Progenitor cell of endocrine pancreas (in vitro differentiated cells): Measurements from ENCODE around the gene BTRC. TPM values are rescaled to one million over a fixed set of nuclear protein-coding genes. Genes with fewer than 3 reads are reported as not detected.

Experiments used
- DNase-seq: peaks from one replicate; pipeline ENCODE4 v3.0.0; 2021; ENCODE audit warnings: low spot score; ENCODE audit not compliant: unreplicated experiment
- H3K27ac Mint-ChIP-seq: 2 replicates; pipeline ENCODE4 v1.8.0; 2021; ENCODE audit warnings: mild to moderate bottlenecking, moderate library complexity, mixed read lengths
- H3K27me3 Mint-ChIP-seq: 2 replicates; pipeline ENCODE4 v1.8.0; 2021; ENCODE audit warnings: mixed read lengths
- H3K36me3 Mint-ChIP-seq: 2 replicates; pipeline ENCODE4 v1.8.0; 2022; ENCODE audit warnings: mixed read lengths; ENCODE audit not compliant: insufficient read depth
- H3K4me1 Mint-ChIP-seq: 2 replicates; pipeline ENCODE4 v1.8.0; 2021; ENCODE audit warnings: low read depth, mixed read lengths
- H3K4me3 Mint-ChIP-seq: 2 replicates; pipeline ENCODE4 v1.8.0; 2021; ENCODE audit warnings: low read depth, mild to moderate bottlenecking, moderate library complexity, mixed read lengths
- H3K9me3 Mint-ChIP-seq: 2 replicates; pipeline ENCODE4 v1.8.0; 2021; ENCODE audit warnings: low read depth, mixed read lengths
- CTCF ChIP-seq: fragments of 200-600 bp; sonication (generic); IDR thresholded peaks from one replicate; pipeline ENCODE4 v1.5.0; 2021; ENCODE audit warnings: antibody characterized with exemption, mild to moderate bottlenecking; ENCODE audit not compliant: unreplicated experiment
- total RNA-seq: library from RNA; stranded (reverse); gene quantifications from 2 replicates; pipeline ENCODE4 v1.2.1, GENCODE V29; 2021

BTRC gene
- total RNA-seq, 1 donor from 2014 or later: 46.5 TPM

- H3K4me1 Mint-ChIP-seq: peaks cover 6% of the 10 kb centered on the region
- no peaks in the 10 kb centered on the region for H3K36me3 Mint-ChIP-seq
- no peak for DNase-seq
- no peak overlapping the region for H3K4me3 Mint-ChIP-seq
- H3K27ac Mint-ChIP-seq: no peak overlapping the region
- no peak for TF ChIP-seq CTCF
- H3K27me3 Mint-ChIP-seq: no peaks in the 10 kb centered on the region
- no peaks in the 10 kb centered on the region for H3K9me3 Mint-ChIP-seq
Observed at GRCh38 chr10:101458869-101459268, 104.9 kb downstream of the BTRC start.

- Mint-ChIP-seq H3K27ac (no peak overlapping the region), H3K27me3 (no peaks in the 10 kb centered on the region), H3K4me1 (peaks cover 38% of the 10 kb centered on the region), H3K4me3 (no peak overlapping the region), H3K36me3 (no peaks in the 10 kb centered on the region), H3K9me3 (no peaks in the 10 kb centered on the region)
- no peak for TF ChIP-seq CTCF
- DNase-seq: no peak
Observed at GRCh38 chr10:101464082-101464481, 110.1 kb downstream of the BTRC start.

GRCh38 chr10:101464599-101464998 is 110.6 kb downstream of the BTRC start:
- no peak for DNase-seq
- Mint-ChIP-seq H3K36me3 (no peaks in the 10 kb centered on the region), H3K27me3 (no peaks in the 10 kb centered on the region), H3K4me1 (peaks cover 37% of the 10 kb centered on the region), H3K9me3 (no peaks in the 10 kb centered on the region), H3K27ac (no peak overlapping the region), H3K4me3 (no peak overlapping the region)
- TF ChIP-seq CTCF: no peak

- Mint-ChIP-seq H3K9me3 (no peaks in the 10 kb centered on the region), H3K4me3 (no peak overlapping the region), H3K27ac (peak overlapping the region; percentile 47), H3K27me3 (no peaks in the 10 kb centered on the region), H3K36me3 (no peaks in the 10 kb centered on the region), H3K4me1 (peaks cover 34% of the 10 kb centered on the region)
- no peak for TF ChIP-seq CTCF
- no peak for DNase-seq
Observed at GRCh38 chr10:101466016-101466912, 112.3 kb downstream of the BTRC start.

GRCh38 chr10:101467286-101467770 is 113.4 kb downstream of the BTRC start:
- Mint-ChIP-seq H3K9me3 (no peaks in the 10 kb centered on the region), H3K27me3 (no peaks in the 10 kb centered on the region), H3K36me3 (no peaks in the 10 kb centered on the region), H3K4me1 (peaks cover 34% of the 10 kb centered on the region), H3K27ac (peak overlapping the region; percentile 24), H3K4me3 (no peak overlapping the region)
- TF ChIP-seq CTCF: peak; percentile 82
- DNase-seq: no peak
